Thoracic aorta (tissue), 2 donors: ENCODE measurements around the gene TXNRD1. TPM values are rescaled to one million over a fixed set of nuclear protein-coding genes. Genes with fewer than 3 reads are reported as not detected.

Source experiments
- ATAC-seq: fragments of 150-250 bp; one replicate; pipeline ENCODE4 v1.8.0; 2017; ENCODE audit warnings: low read depth; ENCODE audit not compliant: insufficient number of reproducible peaks, low FRiP score
- DNase-seq: peaks from one replicate; pipeline ENCODE4 v3.0.0-alpha.2; 2020; ENCODE audit warnings: low spot score
- H3K27ac ChIP-seq, 2 donors: fragments of 200-600 bp; sonication (generic); 1 replicate in 1 of 2; 2 replicates in 1 of 2; pipeline ENCODE4 v1.5.1; 2016; ENCODE audit warnings: mild to moderate bottlenecking in 2 of 2, moderate library complexity in 2 of 2
- H3K27me3 ChIP-seq: fragments of 200-600 bp; sonication (generic); replicated peaks from 2 replicates; pipeline ENCODE4 v1.6.0; 2016; ENCODE audit warnings: mild to moderate bottlenecking; ENCODE audit not compliant: insufficient read depth
- H3K36me3 ChIP-seq: fragments of 200-600 bp; sonication (generic); one replicate; pipeline ENCODE4 v1.5.1; 2016
- H3K4me1 ChIP-seq, 2 donors: fragments of 200-600 bp; sonication (generic); 1 replicate in 1 of 2; 2 replicates in 1 of 2; pipeline versions ENCODE4 v1.5.1 to v1.6.0; 2016; ENCODE audit warnings: low read depth in 2 of 2, mild to moderate bottlenecking in 1 of 2; ENCODE audit not compliant: control insufficient read depth in 1 of 2
- H3K4me3 ChIP-seq: fragments of 200-600 bp; sonication (generic); 2 replicates; pipeline ENCODE4 v1.5.1; 2016; ENCODE audit warnings: mild to moderate bottlenecking
- H3K9me3 ChIP-seq: fragments of 200-600 bp; sonication (generic); 2 replicates; pipeline ENCODE4 v1.5.1; 2016
- total RNA-seq, 2 donors: library from RNA; depleted of rRNA; stranded (reverse); fragments of >200 nt; gene quantifications; one replicate each; pipeline versions ENCODE4 v1.1.0 to v1.2.3, GENCODE V29; 2016
- TF ChIP-seq, protein P1 (sequence below): fragments of 200-600 bp; sonication (generic); IDR thresholded peaks from one replicate; pipeline ENCODE4 v1.5.1; 2019; ENCODE audit warnings: antibody characterized with exemption

Gene TXNRD1
- total RNA-seq, 2 donors from 2014 or later: 269 to 332 TPM

DNA sequence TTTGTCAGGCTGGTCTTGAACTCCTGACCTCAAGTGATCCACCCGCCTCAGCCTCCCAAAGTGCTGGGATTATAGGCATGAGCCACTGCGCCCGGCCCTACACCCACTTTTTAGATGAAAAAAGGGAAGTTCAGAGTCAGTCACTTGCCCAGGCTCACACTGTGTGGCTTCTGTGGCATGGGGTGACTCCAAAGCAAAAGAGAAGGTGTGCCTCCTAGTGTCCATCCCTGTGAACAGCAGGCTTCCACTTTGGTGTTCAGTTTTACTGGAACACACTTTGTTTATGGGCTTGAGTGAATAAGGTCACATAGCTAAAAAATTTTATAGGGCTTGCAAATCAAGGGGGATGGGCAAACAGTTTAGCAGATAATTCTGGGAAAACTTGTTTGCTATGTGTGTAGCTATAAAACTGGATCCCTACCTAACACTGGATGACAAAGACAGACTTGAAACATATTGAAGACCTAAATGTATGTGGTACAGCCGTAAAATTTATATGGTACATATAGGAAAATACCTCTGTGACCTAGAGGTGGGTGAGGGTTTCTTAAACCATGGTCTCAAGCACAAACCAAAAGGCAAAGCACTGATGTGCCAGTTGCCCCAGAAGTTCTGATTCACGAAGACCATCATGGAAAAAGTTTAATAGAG lies 142.9 kb downstream of the TXNRD1 start:
- H3K9me3 ChIP-seq: no peaks in the 10 kb centered on the region
- no peak overlapping the region for H3K4me3 ChIP-seq
- H3K36me3 ChIP-seq: peaks cover 6% of the 10 kb centered on the region
- peaks cover 16 to 39% of the 10 kb centered on the region in 2 donors for H3K4me1 ChIP-seq
- ATAC-seq: no peak
- TF ChIP-seq, protein P1, sequence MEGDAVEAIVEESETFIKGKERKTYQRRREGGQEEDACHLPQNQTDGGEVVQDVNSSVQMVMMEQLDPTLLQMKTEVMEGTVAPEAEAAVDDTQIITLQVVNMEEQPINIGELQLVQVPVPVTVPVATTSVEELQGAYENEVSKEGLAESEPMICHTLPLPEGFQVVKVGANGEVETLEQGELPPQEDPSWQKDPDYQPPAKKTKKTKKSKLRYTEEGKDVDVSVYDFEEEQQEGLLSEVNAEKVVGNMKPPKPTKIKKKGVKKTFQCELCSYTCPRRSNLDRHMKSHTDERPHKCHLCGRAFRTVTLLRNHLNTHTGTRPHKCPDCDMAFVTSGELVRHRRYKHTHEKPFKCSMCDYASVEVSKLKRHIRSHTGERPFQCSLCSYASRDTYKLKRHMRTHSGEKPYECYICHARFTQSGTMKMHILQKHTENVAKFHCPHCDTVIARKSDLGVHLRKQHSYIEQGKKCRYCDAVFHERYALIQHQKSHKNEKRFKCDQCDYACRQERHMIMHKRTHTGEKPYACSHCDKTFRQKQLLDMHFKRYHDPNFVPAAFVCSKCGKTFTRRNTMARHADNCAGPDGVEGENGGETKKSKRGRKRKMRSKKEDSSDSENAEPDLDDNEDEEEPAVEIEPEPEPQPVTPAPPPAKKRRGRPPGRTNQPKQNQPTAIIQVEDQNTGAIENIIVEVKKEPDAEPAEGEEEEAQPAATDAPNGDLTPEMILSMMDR: peak; percentile 83
- no peak overlapping the region for H3K27ac ChIP-seq
- H3K27me3 ChIP-seq: no peaks in the 10 kb centered on the region
- peak; percentile 28 for DNase-seq

DNA sequence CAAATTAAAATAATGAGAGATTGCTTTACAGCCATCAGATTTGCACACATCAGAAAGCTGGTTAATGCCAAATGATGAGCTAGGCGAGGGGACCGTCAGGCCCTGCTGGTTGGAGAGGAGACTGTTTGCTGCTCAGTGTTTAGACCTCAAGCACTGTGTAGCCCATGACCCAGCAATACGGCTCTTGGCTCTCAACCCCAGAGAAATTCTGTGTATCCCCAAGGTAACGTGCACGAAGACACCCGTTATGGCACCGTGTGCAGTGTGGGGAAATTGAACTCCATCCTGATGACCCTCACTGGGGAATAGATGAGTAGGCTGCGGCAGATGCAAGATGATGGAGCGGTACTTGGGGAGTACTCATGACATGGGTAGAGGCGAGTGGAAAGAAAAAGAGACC lies 143.6 kb downstream of the TXNRD1 start:
- no peak for DNase-seq
- H3K27me3 ChIP-seq: no peaks in the 10 kb centered on the region

GRCh38 chr12:104360157-104360556 lies 144.6 kb downstream of the TXNRD1 start:
- Histone ChIP-seq H3K27me3 (no peaks in the 10 kb centered on the region), H3K27ac (no peak overlapping the region), H3K36me3 (no peaks in the 10 kb centered on the region), H3K4me1 (peaks cover 16 to 43% of the 10 kb centered on the region in 2 donors), H3K9me3 (no peaks in the 10 kb centered on the region), H3K4me3 (no peak overlapping the region)
- no peak for ATAC-seq
- no peak for DNase-seq
- TF ChIP-seq, protein P1: no peak

More for the DNA sequence above, 143.6 kb downstream of the TXNRD1 start:
- H3K9me3 ChIP-seq: no peaks in the 10 kb centered on the region
- no peak overlapping the region for H3K4me3 ChIP-seq
- no peak for ATAC-seq
- H3K36me3 ChIP-seq: peaks cover 6% of the 10 kb centered on the region
- TF ChIP-seq, protein P1: no peak
- H3K4me1 ChIP-seq: peaks cover 16 to 43% of the 10 kb centered on the region in 2 donors
- H3K27ac ChIP-seq: no peak overlapping the region

- Histone ChIP-seq H3K36me3 (no peaks in the 10 kb centered on the region), H3K4me1 (peaks cover 16 to 37% of the 10 kb centered on the region in 2 donors), H3K27me3 (no peaks in the 10 kb centered on the region), H3K27ac (peak overlapping the region; percentile 23 to 77), H3K9me3 (no peaks in the 10 kb centered on the region), H3K4me3 (no peak overlapping the region)
- TF ChIP-seq, protein P1: no peak
- DNase-seq: no peak
- peak; percentile 45 for ATAC-seq
These were observed 145.6 kb downstream of the TXNRD1 start for GRCh38 chr12:104360983-104361707.

GRCh38 chr12:104365921-104366410 lies 150.4 kb downstream of the TXNRD1 start:
- ATAC-seq (no peak), DNase-seq (no peak)
- Histone ChIP-seq H3K36me3 (no peaks in the 10 kb centered on the region), H3K4me3 (no peak overlapping the region), H3K4me1 (peaks cover 16 to 30% of the 10 kb centered on the region in 2 donors), H3K27ac (no peak overlapping the region), H3K9me3 (peaks cover 5% of the 10 kb centered on the region), H3K27me3 (no peaks in the 10 kb centered on the region)
- TF ChIP-seq, protein P1: no peak
